Thyroid gland (tissue), 4 donors: ENCODE measurements around the gene SGCA.

Source experiments
- CTCF ChIP-seq, 6 experiments: fragments of 200-600 bp in 3 of 6; fragments of 450-650 bp in 3 of 6; sonication (generic) in 3 of 6; IDR thresholded peaks; one replicate each; pipeline ENCODE4 v1.5.1; 2016 to 2019; ENCODE audit warnings: antibody characterized with exemption in 6 of 6, mild to moderate bottlenecking in 2 of 6, inconsistent platforms in 1 of 6, moderate library complexity in 1 of 6
- POLR2A ChIP-seq, 2 donors: fragments of 450-650 bp; IDR thresholded peaks; one replicate each; pipeline ENCODE4 v1.6.1; 2017; ENCODE audit warnings: antibody characterized with exemption in 2 of 2, mild to moderate bottlenecking in 2 of 2, moderate library complexity in 1 of 2

- TF ChIP-seq CTCF (IDR thresholded peaks at IDR 0.05) (no peak), POLR2A (IDR thresholded peaks at IDR 0.05) (no peak)
Measured at GRCh38 chr17:50184611-50185398, 19.0 kb downstream of the SGCA start.
